ENCODE measurements around the gene IDI1.
"Not testable (repeated sequence)": the region's sequence is repeated elsewhere in the genome, so short reads cannot be mapped to it uniquely, and the experiment has no call there.

Gene IDI1

DNA sequence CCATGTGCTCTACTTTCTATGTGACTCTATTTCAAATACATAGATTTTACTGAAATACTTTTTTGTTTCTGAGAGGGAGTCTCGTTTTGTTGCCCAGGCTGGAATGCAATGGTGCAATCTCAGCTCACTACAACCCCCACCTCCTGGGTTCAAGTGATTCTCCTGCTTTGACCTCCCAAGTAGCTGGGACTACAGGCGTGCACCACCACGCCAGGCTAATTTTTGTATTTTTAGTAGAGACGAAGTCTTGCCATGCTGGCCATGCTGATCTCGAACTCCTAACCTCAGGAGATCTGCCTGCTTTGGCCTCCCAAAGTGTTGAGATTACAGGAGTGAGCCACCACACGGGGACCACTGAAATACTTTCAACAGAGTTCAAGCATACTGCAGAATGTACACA lies 3.5 kb downstream of the IDI1 start:
- Histone ChIP-seq H3K4me1 (ENCODE audit: control insufficient read depth, insufficient read depth, low read length) (peaks cover 4% of the 10 kb centered on the region), H3K4me3 (ENCODE audit: low read depth, low read length) (no peak overlapping the region), H3K9me3 (ENCODE audit: control insufficient read depth, insufficient read depth, low read length) (no peaks in the 10 kb centered on the region), H3K9ac (ENCODE audit: low read depth, low read length) (no peak overlapping the region), H3K27me3 (ENCODE audit: control insufficient read depth, insufficient read depth, low read length) (no peaks in the 10 kb centered on the region), H3K36me3 (ENCODE audit: control insufficient read depth, insufficient read depth, low read length) (peaks cover 13% of the 10 kb centered on the region)

DNA sequence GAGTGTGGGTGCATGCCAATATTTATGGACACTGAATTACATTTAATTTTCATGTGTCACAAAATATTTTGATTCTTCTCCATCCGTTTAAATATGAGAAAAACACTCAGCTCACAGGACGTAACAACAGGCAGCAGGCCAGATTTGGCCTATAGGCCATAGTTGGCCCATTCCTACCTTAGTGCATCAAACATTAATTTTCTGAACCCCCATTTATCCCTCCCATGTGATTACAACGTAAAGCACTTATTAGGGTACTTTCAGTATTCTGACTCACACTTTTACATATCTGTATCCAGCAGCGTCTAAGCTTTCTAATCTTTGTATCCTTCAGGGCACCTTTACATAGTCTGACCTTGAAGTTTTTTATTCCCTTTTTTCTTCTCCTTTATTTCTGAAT lies 4.0 kb downstream of the IDI1 start:
- no peak overlapping the region for H3K9ac ChIP-seq (ENCODE audit: low read depth, low read length)

DNA sequence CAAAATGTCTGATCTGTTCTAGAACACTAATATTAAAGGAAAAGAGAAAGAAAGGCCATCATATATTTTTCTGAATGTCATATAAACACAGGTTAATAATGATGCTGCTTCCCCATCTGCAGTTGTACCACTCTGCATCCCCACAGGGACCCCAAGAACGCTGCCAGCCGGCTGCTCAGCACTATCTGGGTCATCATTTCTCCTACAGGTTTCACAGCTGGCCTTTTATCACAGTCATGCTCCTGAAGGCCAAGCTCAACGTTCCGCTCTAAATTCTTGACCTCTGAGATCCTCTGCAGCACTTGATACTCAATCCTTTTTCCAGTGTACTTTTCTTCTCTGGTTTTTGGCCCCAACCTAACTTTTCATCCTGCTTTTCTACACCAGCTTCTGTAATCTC lies 4.8 kb downstream of the IDI1 start:
- Histone ChIP-seq H3K9ac (ENCODE audit: low read depth, low read length) (no peak overlapping the region), H3K4me3 (ENCODE audit: low read depth, low read length) (no peak overlapping the region)

More for the DNA sequence above, 4.0 kb downstream of the IDI1 start:
- Histone ChIP-seq H3K4me1 (ENCODE audit: control insufficient read depth, insufficient read depth, low read length) (no peaks in the 10 kb centered on the region), H3K27me3 (ENCODE audit: control insufficient read depth, insufficient read depth, low read length) (no peaks in the 10 kb centered on the region), H3K36me3 (ENCODE audit: control insufficient read depth, insufficient read depth, low read length) (peaks cover 13% of the 10 kb centered on the region), H3K9me3 (ENCODE audit: control insufficient read depth, insufficient read depth, low read length) (no peaks in the 10 kb centered on the region), H3K4me3 (ENCODE audit: low read depth, low read length) (no peak overlapping the region)

DNA sequence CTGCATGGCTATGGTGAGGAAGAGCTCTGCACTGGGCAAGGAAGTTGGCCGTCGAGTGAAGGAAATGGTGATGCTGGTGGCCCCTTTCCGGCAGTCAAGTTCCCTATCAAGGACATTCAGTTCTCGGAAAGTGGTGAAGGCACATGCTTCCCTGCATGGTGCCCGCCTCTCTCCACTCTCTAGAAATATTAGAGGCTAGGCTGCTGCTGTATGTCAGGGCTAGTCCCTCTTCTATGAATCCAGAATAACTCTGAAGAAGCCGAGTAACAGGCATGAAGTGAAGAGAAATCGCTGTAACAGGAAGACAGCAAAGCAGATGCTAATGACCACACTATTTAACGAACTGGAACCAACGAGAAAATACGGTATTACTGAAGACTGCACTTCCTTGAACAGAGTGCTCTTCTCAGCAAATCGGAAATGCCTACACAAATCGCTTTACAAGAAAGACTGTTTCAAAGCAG lies 5.4 kb downstream of the IDI1 start:
- Histone ChIP-seq H3K36me3 (ENCODE audit: control insufficient read depth, insufficient read depth, low read length) (peaks cover 13% of the 10 kb centered on the region), H3K9ac (ENCODE audit: low read depth, low read length) (no peak overlapping the region), H3K4me1 (ENCODE audit: control insufficient read depth, insufficient read depth, low read length) (no peaks in the 10 kb centered on the region), H3K27me3 (ENCODE audit: control insufficient read depth, insufficient read depth, low read length) (no peaks in the 10 kb centered on the region), H3K4me3 (ENCODE audit: low read depth, low read length) (no peak overlapping the region), H3K9me3 (ENCODE audit: control insufficient read depth, insufficient read depth, low read length) (no peaks in the 10 kb centered on the region)

More for the DNA sequence above, 4.8 kb downstream of the IDI1 start:
- Histone ChIP-seq H3K4me1 (ENCODE audit: control insufficient read depth, insufficient read depth, low read length) (no peaks in the 10 kb centered on the region), H3K36me3 (ENCODE audit: control insufficient read depth, insufficient read depth, low read length) (peaks cover 13% of the 10 kb centered on the region), H3K27me3 (ENCODE audit: control insufficient read depth, insufficient read depth, low read length) (no peaks in the 10 kb centered on the region), H3K9me3 (ENCODE audit: control insufficient read depth, insufficient read depth, low read length) (no peaks in the 10 kb centered on the region)

DNA sequence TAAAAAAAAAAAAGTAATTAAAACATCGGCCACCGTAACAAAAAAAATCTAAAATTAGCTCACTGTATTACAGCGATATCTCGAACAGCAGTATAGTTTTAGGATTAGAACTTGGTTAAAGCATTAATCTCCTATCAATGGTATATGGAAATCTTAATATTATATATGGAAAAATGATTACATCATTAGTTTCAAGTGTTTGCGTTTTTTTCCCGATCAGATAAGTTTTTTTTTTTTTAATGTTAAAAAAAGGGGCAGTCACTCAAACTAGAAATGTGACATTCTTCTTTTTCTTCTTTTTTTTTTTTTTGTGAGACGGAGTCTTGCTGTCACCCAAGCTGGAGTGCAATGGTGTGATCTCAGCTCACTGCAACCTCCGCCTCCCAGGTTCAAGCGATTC lies 7.4 kb downstream of the IDI1 start:
- H3K4me1 ChIP-seq (ENCODE audit: control insufficient read depth, insufficient read depth, low read length): no peaks in the 10 kb centered on the region
- H3K9ac ChIP-seq (ENCODE audit: low read depth, low read length): no peak overlapping the region
- no peak overlapping the region for H3K4me3 ChIP-seq (ENCODE audit: low read depth, low read length)
- H3K9me3 ChIP-seq (ENCODE audit: control insufficient read depth, insufficient read depth, low read length): no peaks in the 10 kb centered on the region
- peaks cover 10% of the 10 kb centered on the region for H3K36me3 ChIP-seq (ENCODE audit: control insufficient read depth, insufficient read depth, low read length)
- no peaks in the 10 kb centered on the region for H3K27me3 ChIP-seq (ENCODE audit: control insufficient read depth, insufficient read depth, low read length)

DNA sequence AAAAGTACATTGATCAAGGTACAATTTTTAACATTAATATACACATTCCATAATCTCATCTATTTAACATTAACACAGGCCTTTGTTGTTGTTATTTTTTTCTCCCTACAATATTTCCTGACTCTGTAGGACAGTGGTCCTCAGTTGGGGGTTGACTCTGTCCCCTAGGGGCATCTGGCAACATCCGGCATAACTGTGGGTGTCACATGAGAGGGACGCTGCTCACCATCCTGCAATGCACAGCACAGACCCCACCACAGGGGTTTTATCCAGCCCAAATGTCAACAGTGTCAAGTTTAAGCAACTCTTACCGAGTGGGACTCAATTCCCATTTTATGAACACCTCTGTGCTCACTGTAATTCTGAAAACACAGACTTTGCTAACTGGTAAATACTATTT lies 8.8 kb downstream of the IDI1 start:
- Histone ChIP-seq H3K27me3 (ENCODE audit: control insufficient read depth, insufficient read depth, low read length) (no peaks in the 10 kb centered on the region), H3K36me3 (ENCODE audit: control insufficient read depth, insufficient read depth, low read length) (peaks cover 8% of the 10 kb centered on the region), H3K9me3 (ENCODE audit: control insufficient read depth, insufficient read depth, low read length) (no peaks in the 10 kb centered on the region), H3K4me1 (ENCODE audit: control insufficient read depth, insufficient read depth, low read length) (no peaks in the 10 kb centered on the region), H3K9ac (ENCODE audit: low read depth, low read length) (no peak overlapping the region), H3K4me3 (ENCODE audit: low read depth, low read length) (no peak overlapping the region)

DNA sequence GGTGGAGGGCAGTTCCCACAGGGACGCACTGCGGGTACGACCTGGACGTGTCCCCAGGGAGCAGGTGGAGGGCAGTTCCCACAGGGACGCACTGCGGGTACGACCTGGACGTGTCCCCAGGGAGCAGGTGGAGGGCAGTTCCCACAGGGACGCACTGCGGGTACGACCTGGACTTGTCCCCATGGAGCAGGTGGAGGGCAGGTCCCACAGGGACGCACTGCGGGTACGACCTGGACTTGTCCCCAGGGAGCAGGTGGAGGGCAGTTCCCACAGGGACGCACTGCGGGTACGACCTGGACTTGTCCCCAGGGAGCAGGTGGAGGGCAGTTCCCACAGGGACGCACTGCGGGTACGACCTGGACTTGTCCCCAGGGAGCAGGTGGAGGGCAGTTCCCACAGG lies 10.2 kb downstream of the IDI1 start:
- not testable (repeated sequence) for H3K27me3 ChIP-seq (ENCODE audit: control insufficient read depth, insufficient read depth, low read length); H3K4me1 ChIP-seq (ENCODE audit: control insufficient read depth, insufficient read depth, low read length); H3K9ac ChIP-seq (ENCODE audit: low read depth, low read length); H3K4me3 ChIP-seq (ENCODE audit: low read depth, low read length); H3K36me3 ChIP-seq (ENCODE audit: control insufficient read depth, insufficient read depth, low read length); H3K9me3 ChIP-seq (ENCODE audit: control insufficient read depth, insufficient read depth, low read length)

DNA sequence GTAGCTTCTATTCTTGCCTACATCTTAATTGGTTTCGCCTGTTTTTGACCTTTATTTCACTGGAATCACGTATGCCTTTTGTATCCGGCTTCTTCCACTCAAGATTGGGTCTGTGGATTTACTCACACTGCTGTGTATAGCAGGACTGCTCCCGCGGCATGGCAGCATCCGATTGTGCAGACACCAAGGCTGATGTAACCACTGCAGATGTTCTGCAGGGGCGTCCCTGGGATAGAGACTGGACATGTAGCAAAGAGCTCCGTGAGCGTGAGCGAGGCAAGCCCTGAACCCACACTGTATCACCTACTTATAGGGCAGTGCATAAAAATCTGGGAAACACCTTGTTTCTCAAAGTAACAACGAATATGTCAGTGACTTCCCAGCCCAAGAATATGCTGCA lies 11.8 kb downstream of the IDI1 start:
- H3K36me3 ChIP-seq (ENCODE audit: control insufficient read depth, insufficient read depth, low read length): peaks cover 4% of the 10 kb centered on the region

DNA sequence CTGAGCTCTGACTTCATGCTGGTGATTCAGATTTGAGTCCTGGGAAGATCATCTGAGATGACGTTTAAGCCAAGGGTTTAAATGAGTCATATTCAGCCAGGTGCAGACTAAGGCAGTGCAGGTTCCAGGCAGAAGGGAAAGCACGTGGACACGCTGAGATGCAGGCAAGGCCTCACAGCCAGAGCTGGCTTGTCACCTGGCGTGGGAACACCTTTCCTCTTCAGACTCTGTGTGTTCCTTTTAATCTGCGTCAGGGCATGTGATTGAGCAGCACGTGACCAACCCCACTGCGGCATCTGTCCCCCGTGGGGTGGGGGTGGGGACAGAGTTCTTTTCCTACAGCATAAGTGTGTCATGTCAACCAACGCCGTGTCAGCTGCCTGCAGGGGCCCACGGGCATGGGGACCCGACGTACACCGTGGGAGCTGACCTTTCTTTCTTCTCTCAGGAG lies 12.6 kb downstream of the IDI1 start:
- Histone ChIP-seq H3K9ac (ENCODE audit: low read depth, low read length) (no peak overlapping the region), H3K36me3 (ENCODE audit: control insufficient read depth, insufficient read depth, low read length) (peaks cover 2% of the 10 kb centered on the region), H3K27me3 (ENCODE audit: control insufficient read depth, insufficient read depth, low read length) (no peaks in the 10 kb centered on the region), H3K4me3 (ENCODE audit: low read depth, low read length) (no peak overlapping the region), H3K9me3 (ENCODE audit: control insufficient read depth, insufficient read depth, low read length) (no peaks in the 10 kb centered on the region), H3K4me1 (ENCODE audit: control insufficient read depth, insufficient read depth, low read length) (no peaks in the 10 kb centered on the region)

More for the DNA sequence above, 11.8 kb downstream of the IDI1 start:
- no peaks in the 10 kb centered on the region for H3K27me3 ChIP-seq (ENCODE audit: control insufficient read depth, insufficient read depth, low read length)
- H3K4me3 ChIP-seq (ENCODE audit: low read depth, low read length): no peak overlapping the region
- H3K4me1 ChIP-seq (ENCODE audit: control insufficient read depth, insufficient read depth, low read length): no peaks in the 10 kb centered on the region
- H3K9me3 ChIP-seq (ENCODE audit: control insufficient read depth, insufficient read depth, low read length): no peaks in the 10 kb centered on the region
- H3K9ac ChIP-seq (ENCODE audit: low read depth, low read length): no peak overlapping the region

DNA sequence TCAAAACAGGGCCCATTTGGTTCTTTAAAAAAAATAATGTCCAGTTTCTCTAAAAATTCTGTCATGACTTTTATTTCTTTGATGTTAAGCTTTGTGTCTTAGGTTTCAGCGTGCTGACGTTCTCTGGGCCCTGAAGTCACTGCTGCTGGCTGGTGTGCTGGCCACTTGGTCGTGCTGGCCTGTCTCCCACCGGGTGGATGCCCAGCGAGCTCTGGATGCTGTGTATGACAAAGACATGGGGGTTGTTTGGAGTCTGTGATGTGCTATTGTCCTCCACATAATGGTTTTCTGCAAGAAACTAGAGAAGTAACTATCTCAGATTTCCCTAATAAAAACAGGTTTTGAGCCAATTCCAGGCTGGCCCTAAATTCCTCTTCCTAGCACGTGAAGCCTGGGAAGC lies 13.7 kb downstream of the IDI1 start:
- H3K36me3 ChIP-seq (ENCODE audit: control insufficient read depth, insufficient read depth, low read length): no peaks in the 10 kb centered on the region
- no peak overlapping the region for H3K4me3 ChIP-seq (ENCODE audit: low read depth, low read length)
- no peak overlapping the region for H3K9ac ChIP-seq (ENCODE audit: low read depth, low read length)
- no peaks in the 10 kb centered on the region for H3K27me3 ChIP-seq (ENCODE audit: control insufficient read depth, insufficient read depth, low read length)
- H3K9me3 ChIP-seq (ENCODE audit: control insufficient read depth, insufficient read depth, low read length): no peaks in the 10 kb centered on the region
- H3K4me1 ChIP-seq (ENCODE audit: control insufficient read depth, insufficient read depth, low read length): no peaks in the 10 kb centered on the region

DNA sequence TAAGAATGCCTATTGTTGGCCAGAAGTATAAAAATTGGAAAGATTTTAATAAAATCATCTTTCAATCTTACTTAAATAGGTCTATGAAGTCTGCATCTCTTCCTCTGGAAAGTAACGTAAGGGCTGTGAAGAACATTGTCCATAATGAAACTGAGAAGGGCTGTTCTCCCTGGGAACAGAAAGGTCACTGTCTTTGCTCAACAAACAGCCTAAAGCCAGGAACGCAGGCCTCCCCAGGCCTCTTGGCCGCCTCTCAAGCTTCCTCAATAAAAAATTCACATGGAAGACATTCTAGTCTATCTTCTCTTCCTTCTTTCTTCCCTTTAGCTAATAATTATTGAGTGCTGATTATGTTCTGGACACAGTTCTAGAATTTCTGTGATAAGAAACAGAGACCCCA lies 14.2 kb downstream of the IDI1 start:
- Histone ChIP-seq H3K36me3 (ENCODE audit: control insufficient read depth, insufficient read depth, low read length) (no peaks in the 10 kb centered on the region), H3K9ac (ENCODE audit: low read depth, low read length) (no peak overlapping the region), H3K4me1 (ENCODE audit: control insufficient read depth, insufficient read depth, low read length) (peaks cover 3% of the 10 kb centered on the region), H3K9me3 (ENCODE audit: control insufficient read depth, insufficient read depth, low read length) (no peaks in the 10 kb centered on the region), H3K27me3 (ENCODE audit: control insufficient read depth, insufficient read depth, low read length) (no peaks in the 10 kb centered on the region), H3K4me3 (ENCODE audit: low read depth, low read length) (no peak overlapping the region)

DNA sequence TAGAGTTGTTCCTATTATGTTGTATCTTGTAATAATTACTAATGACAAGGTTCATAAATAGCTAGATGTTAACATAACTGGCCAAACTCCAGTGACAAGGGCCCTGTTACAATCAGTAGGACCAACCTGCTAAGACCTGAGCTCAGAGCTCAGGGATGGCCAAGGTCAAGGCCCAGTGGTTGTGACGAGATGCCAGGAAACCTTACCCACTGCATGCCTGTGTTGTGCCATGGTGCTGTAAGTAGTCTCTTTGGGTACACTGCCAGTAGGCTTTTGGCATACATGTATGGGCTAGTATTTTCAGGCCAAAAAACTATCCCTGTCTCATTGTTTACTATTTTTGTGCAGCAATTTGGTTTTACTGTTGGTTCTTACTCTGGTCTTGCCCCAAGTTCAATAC lies 15.3 kb downstream of the IDI1 start:
- no peaks in the 10 kb centered on the region for H3K36me3 ChIP-seq (ENCODE audit: control insufficient read depth, insufficient read depth, low read length)
- H3K9ac ChIP-seq (ENCODE audit: low read depth, low read length): no peak overlapping the region
- peaks cover 4% of the 10 kb centered on the region for H3K4me1 ChIP-seq (ENCODE audit: control insufficient read depth, insufficient read depth, low read length)
- H3K4me3 ChIP-seq (ENCODE audit: low read depth, low read length): no peak overlapping the region
- H3K9me3 ChIP-seq (ENCODE audit: control insufficient read depth, insufficient read depth, low read length): no peaks in the 10 kb centered on the region
- H3K27me3 ChIP-seq (ENCODE audit: control insufficient read depth, insufficient read depth, low read length): no peaks in the 10 kb centered on the region

DNA sequence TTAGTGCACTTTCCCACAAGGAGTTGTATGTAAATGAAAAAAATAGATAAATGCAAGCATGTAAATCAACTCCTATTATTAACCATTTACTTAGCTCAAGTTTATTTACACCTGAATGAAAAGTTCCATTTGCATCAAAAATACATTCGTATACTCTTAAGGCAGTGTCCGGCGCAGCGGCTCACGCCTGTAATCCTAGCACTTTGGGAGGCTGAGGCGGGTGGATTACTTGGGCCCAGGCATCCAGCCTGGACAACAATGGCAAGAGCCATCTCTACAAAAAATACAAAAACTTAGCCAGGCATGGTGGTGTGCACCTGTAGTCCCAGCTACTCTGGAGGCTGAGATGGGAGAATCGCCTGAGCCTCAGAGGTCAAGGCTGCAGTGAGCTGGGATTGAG lies 19.1 kb downstream of the IDI1 start:
- Histone ChIP-seq H3K27me3 (ENCODE audit: control insufficient read depth, insufficient read depth, low read length) (no peaks in the 10 kb centered on the region), H3K4me1 (ENCODE audit: control insufficient read depth, insufficient read depth, low read length) (peaks cover 4% of the 10 kb centered on the region), H3K9ac (ENCODE audit: low read depth, low read length) (no peak overlapping the region), H3K36me3 (ENCODE audit: control insufficient read depth, insufficient read depth, low read length) (no peaks in the 10 kb centered on the region), H3K4me3 (ENCODE audit: low read depth, low read length) (no peak overlapping the region), H3K9me3 (ENCODE audit: control insufficient read depth, insufficient read depth, low read length) (no peaks in the 10 kb centered on the region)
